ENCODE results near the gene TMEM143.

- TF ChIP-seq CTCF (IDR thresholded peaks at IDR 0.05; ENCODE audit: low read depth, low read length), result no peak
- no peak for TF ChIP-seq EZH2phosphoT487 (IDR thresholded peaks at IDR 0.05; ENCODE audit: low read depth)
Observed at GRCh38 chr19:48371367-48371766, 7.6 kb upstream of the TMEM143 start.

All from OCI-LY3 (cell line).